Transverse colon (tissue), 4 donors: Measurements from ENCODE around the gene DNAJB11. TPM values are rescaled to one million over a fixed set of nuclear protein-coding genes. Genes with fewer than 3 reads are reported as not detected.
A peak's percentile ranks its signal among the peaks of the same experiment; 100 is the strongest.

Source experiments
- DNase-seq: peaks from one replicate; pipeline ENCODE4 v3.0.0-alpha.2; 2019
- H3K27ac ChIP-seq, 4 donors: fragments of 200-600 bp; sonication (generic); 2 replicates each; pipeline ENCODE4 v1.5.1; 2016 to 2018; ENCODE audit warnings: inconsistent platforms in 4 of 4
- H3K27me3 ChIP-seq: fragments of 200-600 bp; sonication (generic); 2 replicates; pipeline ENCODE4 v1.5.1; 2017; ENCODE audit warnings: inconsistent platforms
- H3K36me3 ChIP-seq, 4 donors: fragments of 200-600 bp; sonication (generic); 2 replicates each; pipeline ENCODE4 v1.5.1; 2017 to 2019; ENCODE audit warnings: inconsistent platforms in 4 of 4
- H3K4me1 ChIP-seq, 4 donors: fragments of 200-600 bp; sonication (generic); 2 replicates each; pipeline ENCODE4 v1.5.1; 2017 to 2020; ENCODE audit warnings: inconsistent platforms in 4 of 4
- H3K4me3 ChIP-seq, 4 donors: fragments of 200-600 bp; sonication (generic); 1 replicate in 1 of 4; 2 replicates in 3 of 4; pipeline versions ENCODE4 v1.5.1 to v1.6.1; 2017 to 2019; ENCODE audit warnings: inconsistent platforms in 4 of 4
- H3K9me3 ChIP-seq, 2 donors: fragments of 200-600 bp; sonication (generic); 2 replicates each; pipeline ENCODE4 v1.5.1; 2017 to 2019; ENCODE audit warnings: inconsistent platforms in 2 of 2
- EP300 ChIP-seq: sonication (generic); formaldehyde crosslinking; IDR thresholded peaks from one replicate; pipeline ENCODE4 v1.6.1; 2017; ENCODE audit warnings: antibody characterized with exemption, low read depth
- POLR2A ChIP-seq: fragments of 450-650 bp; IDR thresholded peaks from one replicate; pipeline ENCODE4 v1.6.1; 2016; ENCODE audit warnings: antibody characterized with exemption, mild to moderate bottlenecking, moderate library complexity
- POLR2AphosphoS5 ChIP-seq, 3 donors: sonication (generic); formaldehyde crosslinking; IDR thresholded peaks; one replicate each; pipeline ENCODE4 v1.6.1; 2016; ENCODE audit warnings: antibody characterized with exemption in 3 of 3
- WGBS, 2 donors: methylation state at CpG; one replicate each; pipeline ENCODE4 v1.1.5; 2018; ENCODE audit warnings: low coverage in 1 of 2; 5-methylcytosine and 5-hydroxymethylcytosine counted together
- in situ Hi-C, 4 donors: fragments of 200-750 bp; cut with MboI; loops; one replicate each; pipeline versions ENCODE4 v1.15.0 to v1.15.1; 2017; ENCODE audit warnings: low sequenced_read_pairs in 3 of 4, low pct_ligation_motif_present in 1 of 4, low pct_unique_long_range_greater_than_20kb in 1 of 4
- intact Hi-C: fragments of 100-400 bp; cut with DNase I; formaldehyde crosslinking; loops from one replicate; pipeline ENCODE4 v1.15.1; 2023; ENCODE audit warnings: low total_unique reads
- total RNA-seq, 4 donors: library from RNA; depleted of rRNA; stranded (reverse); fragments of >200 nt; gene quantifications; one replicate each; pipeline ENCODE4 v1.1.0, GENCODE V29; 2016
- TF ChIP-seq, protein P1 (sequence below), 5 experiments: fragments of 200-600 bp in 3 of 5; fragments of 450-650 bp in 2 of 5; sonication (generic) in 3 of 5; IDR thresholded peaks; 1 replicate in 2 of 5; 2 replicates in 3 of 5; pipeline ENCODE4 v1.5.1; 2016 to 2017; ENCODE audit warnings: antibody characterized with exemption in 5 of 5, inconsistent platforms in 3 of 5, mild to moderate bottlenecking in 2 of 5, moderate library complexity in 1 of 5

The DNAJB11 gene
- total RNA-seq, 4 donors from 2014 or later = 15.7 to 50.0 (median 29.4) TPM

DNA sequence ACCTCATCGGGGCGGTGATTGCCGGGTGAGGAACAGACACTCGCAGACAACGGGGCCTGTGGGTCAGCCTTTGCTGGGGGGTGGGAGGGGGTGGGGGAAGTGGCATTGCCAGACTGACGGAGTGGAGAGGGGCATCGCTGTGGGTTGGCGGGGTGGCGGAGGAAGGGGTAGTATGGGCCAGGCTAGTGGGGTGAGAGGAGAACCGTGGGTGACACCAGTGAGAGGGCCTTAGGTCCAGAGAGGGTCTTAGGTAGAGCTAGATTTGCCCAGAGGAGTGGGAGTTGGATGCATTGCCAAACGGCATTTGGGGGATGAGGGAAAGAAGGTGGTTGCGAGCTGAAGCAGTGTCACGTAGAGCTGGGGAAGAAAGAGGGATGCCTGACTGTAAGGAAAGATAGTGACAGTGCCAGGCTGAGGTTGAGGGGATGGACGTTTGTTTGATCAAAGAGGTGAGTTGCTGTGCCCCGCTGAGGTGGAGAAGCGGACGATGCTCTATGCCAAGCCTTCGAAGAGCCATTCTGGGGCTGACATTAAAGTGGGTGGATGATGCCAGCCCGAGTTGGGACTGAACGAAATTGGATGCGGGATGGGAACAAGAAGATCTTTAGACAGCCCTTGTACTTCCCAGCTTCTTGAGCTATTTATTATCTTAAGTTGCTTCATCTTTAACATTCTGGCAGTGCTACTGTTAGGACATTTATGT, 572 bp downstream of the DNAJB11 start:
- Histone ChIP-seq H3K4me3 (peak overlapping the region; percentile 77 to 98 (median 78)), H3K27me3 (no peaks in the 10 kb centered on the region), H3K27ac (peak overlapping the region; percentile 88 to 96 (median 94)), H3K4me1 (peaks cover 21 to 46% (median 30%) of the 10 kb centered on the region in 4 donors), H3K36me3 (peaks cover 0 to 24% (median 9%) of the 10 kb centered on the region in 4 donors), H3K9me3 (no peaks in the 10 kb centered on the region)
- WGBS, 2 donors = 4% methylated on average over 21 of the region's 21 CpGs; no CpG with 5 or more reads in 1 of the 2 donors
- intact Hi-C loops (no loop called here), in situ Hi-C loops (no loop called here)
- TF ChIP-seq EP300 (no peak), POLR2A (no peak), POLR2AphosphoS5 (IDR thresholded peaks at IDR 0.05) (no peak)
- TF ChIP-seq, protein P1, sequence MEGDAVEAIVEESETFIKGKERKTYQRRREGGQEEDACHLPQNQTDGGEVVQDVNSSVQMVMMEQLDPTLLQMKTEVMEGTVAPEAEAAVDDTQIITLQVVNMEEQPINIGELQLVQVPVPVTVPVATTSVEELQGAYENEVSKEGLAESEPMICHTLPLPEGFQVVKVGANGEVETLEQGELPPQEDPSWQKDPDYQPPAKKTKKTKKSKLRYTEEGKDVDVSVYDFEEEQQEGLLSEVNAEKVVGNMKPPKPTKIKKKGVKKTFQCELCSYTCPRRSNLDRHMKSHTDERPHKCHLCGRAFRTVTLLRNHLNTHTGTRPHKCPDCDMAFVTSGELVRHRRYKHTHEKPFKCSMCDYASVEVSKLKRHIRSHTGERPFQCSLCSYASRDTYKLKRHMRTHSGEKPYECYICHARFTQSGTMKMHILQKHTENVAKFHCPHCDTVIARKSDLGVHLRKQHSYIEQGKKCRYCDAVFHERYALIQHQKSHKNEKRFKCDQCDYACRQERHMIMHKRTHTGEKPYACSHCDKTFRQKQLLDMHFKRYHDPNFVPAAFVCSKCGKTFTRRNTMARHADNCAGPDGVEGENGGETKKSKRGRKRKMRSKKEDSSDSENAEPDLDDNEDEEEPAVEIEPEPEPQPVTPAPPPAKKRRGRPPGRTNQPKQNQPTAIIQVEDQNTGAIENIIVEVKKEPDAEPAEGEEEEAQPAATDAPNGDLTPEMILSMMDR (IDR thresholded peaks at IDR 0.05) = no peak
- peak; percentile 11 for DNase-seq

DNA sequence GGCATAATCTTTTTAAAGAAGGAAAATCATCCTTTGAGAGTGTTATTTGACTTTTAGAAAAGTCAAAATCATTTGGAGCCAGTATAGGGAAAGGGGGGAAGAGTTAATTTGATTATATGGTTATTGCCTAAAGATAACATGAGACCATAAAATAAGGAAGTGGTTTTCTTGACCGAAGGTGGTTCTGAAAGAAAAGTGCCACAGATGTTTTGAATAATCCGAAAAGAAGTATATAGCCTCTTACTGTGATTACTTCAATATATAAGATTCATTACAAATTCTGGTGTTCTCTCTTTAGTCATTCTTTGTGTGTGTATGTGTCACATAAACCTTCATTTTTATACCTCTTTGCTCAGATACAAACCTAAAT, 1.1 kb downstream of the DNAJB11 start:
- WGBS, 2 donors = 8 to 22% methylated on average over 2 of the region's 2 CpGs
- in situ Hi-C loops = no loop called here
- Histone ChIP-seq H3K27ac (peak overlapping the region; percentile 88 to 96 (median 94)), H3K9me3 (no peaks in the 10 kb centered on the region), H3K36me3 (peaks cover 0 to 30% (median 12%) of the 10 kb centered on the region in 4 donors), H3K4me3 (peak overlapping the region in 3 of 4 donors; percentile 77 to 79 (median 78)), H3K27me3 (no peaks in the 10 kb centered on the region), H3K4me1 (peaks cover 21 to 41% (median 25%) of the 10 kb centered on the region in 4 donors)
- TF ChIP-seq, protein P1 (IDR thresholded peaks at IDR 0.05) = no peak
- no peak for DNase-seq
- intact Hi-C loops = no loop called here

DNA sequence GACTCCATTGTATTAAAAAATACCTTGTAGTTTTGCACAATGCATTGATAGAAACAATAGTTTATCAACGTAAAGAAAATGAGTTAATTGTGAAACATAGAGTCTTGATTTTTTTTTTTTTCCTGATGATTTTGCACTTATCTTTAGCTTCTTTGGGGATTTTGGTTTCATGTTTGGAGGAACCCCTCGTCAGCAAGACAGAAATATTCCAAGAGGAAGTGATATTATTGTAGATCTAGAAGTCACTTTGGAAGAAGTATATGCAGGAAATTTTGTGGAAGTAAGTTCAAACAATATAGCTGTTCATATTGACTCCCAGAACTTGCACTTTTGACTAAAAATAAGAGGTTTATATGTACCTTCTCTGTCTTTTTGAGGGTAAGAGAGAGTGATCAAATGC, 7.0 kb downstream of the DNAJB11 start:
- WGBS, 2 donors = 70 to 89% methylated on average over 2 of the region's 2 CpGs
- Histone ChIP-seq H3K9me3 (no peaks in the 10 kb centered on the region), H3K27ac (no peak overlapping the region), H3K27me3 (no peaks in the 10 kb centered on the region), H3K4me3 (no peak overlapping the region), H3K36me3 (peaks cover 3 to 65% (median 26%) of the 10 kb centered on the region in 4 donors), H3K4me1 (peaks cover 0 to 2% (median 0%) of the 10 kb centered on the region in 4 donors)
- in situ Hi-C loops = no loop called here
- TF ChIP-seq, protein P1 (IDR thresholded peaks at IDR 0.05) = no peak
- TF ChIP-seq EP300 = no peak
- TF ChIP-seq POLR2A = no peak
- TF ChIP-seq POLR2AphosphoS5 (IDR thresholded peaks at IDR 0.05) = no peak
- intact Hi-C loops = no loop called here
- DNase-seq = no peak

DNA sequence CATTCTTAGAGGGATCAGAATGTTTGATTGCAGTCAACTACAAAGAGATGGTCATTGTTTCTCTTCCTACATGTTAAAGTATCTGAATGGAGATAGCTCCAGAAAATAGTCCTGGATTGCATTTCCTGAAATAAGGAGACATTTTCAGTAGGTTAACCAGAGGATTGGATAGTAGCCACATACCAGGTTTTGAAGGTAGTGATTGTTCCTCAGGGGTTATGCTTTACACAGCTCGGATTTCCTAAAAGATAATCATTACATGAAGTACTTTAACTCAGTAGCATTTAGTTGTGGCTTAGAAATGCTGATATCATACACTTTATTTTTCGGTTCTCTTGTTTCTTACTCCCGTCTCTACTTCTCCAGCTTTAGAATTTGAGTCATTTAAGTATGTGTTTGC, 10.3 kb downstream of the DNAJB11 start:
- intact Hi-C loops = no loop called here
- Histone ChIP-seq H3K27me3 (no peaks in the 10 kb centered on the region), H3K9me3 (no peaks in the 10 kb centered on the region), H3K27ac (no peak overlapping the region), H3K36me3 (peaks cover 3 to 73% (median 34%) of the 10 kb centered on the region in 4 donors), H3K4me1 (no peaks in the 10 kb centered on the region), H3K4me3 (no peak overlapping the region)
- 95 to 96% methylated on average over 3 of the region's 3 CpGs for WGBS, 2 donors
- in situ Hi-C loops = no loop called here
- no peak for TF ChIP-seq EP300
- no peak for TF ChIP-seq POLR2A
- no peak for DNase-seq
